Measurements from ENCODE around the gene FBXO48.

Gene FBXO48

DNA sequence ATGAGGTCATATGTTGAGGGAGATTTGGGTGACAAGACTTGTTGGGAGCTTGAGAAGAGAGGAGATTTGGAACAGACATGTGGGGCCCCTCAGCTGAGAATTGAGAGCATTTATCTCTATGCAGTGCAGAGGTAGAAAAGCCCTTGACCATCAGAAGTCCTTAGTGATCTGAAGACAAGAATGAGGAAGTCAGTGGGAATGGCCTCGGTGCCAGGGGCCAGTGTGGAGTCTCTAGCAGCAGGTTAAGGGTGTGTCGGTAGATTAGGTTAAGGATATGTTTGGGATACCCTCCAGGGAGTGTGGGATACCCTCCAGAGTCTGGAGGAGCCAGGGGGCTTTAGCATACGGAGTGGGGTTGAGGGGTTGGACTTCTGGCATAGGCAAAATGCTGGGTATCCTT is 41.6 kb downstream of the FBXO48 start:
- POLR2A ChIA-PET: no interaction called here

GRCh38 chr2:68423966-68424650 is 43.0 kb downstream of the FBXO48 start:
- peak; percentile 48 to 94 (median 92) for DNase-seq
- ChIA-PET POLR2A (no interaction called here), CTCF (interaction anchor here (0.8 to 1.9 kb wide), 4 partner anchors 8 to 20 kb away, joined by 3 to 7 read pairs (median 3); no protein-coding TSS in a partner anchor)
- Histone ChIP-seq H3K4me3 (ENCODE audit: control insufficient read depth in 1 of 7, extremely low read depth in 1 of 7, insufficient read depth in 4 of 7, low read depth in 2 of 7, low read length in 6 of 7) (peak overlapping the region in 1 of 7 experiments; percentile 7), H3K27me3 (replicated peaks in 2 of 5; ENCODE audit: control insufficient read depth in 4 of 5, insufficient read depth in 5 of 5, low read length in 4 of 5) (no peaks in the 10 kb centered on the region), H3K36me3 (ENCODE audit: control insufficient read depth in 4 of 4, insufficient read depth in 4 of 4, low read length in 3 of 4) (no peaks in the 10 kb centered on the region), H3K4me1 (ENCODE audit: control extremely low read depth in 1 of 4, control insufficient read depth in 4 of 4, insufficient read depth in 4 of 4, low read length in 3 of 4) (peaks cover 15 to 38% (median 33%) of the 10 kb centered on the region in 4 experiments), H3K9me3 (ENCODE audit: control extremely low read depth in 1 of 5, control insufficient read depth in 4 of 5, insufficient read depth in 2 of 5, low read depth in 1 of 5, low read length in 4 of 5) (no peaks in the 10 kb centered on the region), H3K27ac (ENCODE audit: insufficient read depth in 1 of 2, low read depth in 1 of 2, low read length in 2 of 2, poor library complexity in 1 of 2, severe bottlenecking in 2 of 2) (no peak overlapping the region)
- WGBS (ENCODE audit: insufficient coverage): 0% methylated on average over 2 of the region's 2 CpGs

More for the DNA sequence above, 41.6 kb downstream of the FBXO48 start:
- peaks cover 12 to 29% (median 25%) of the 10 kb centered on the region in 4 experiments for H3K4me1 ChIP-seq (ENCODE audit: control extremely low read depth in 1 of 4, control insufficient read depth in 4 of 4, insufficient read depth in 4 of 4, low read length in 3 of 4)
- DNase-seq: no peak
- H3K4me3 ChIP-seq (ENCODE audit: control insufficient read depth in 1 of 7, extremely low read depth in 1 of 7, insufficient read depth in 4 of 7, low read depth in 2 of 7, low read length in 6 of 7): no peak overlapping the region
- no peaks in the 10 kb centered on the region for H3K36me3 ChIP-seq (ENCODE audit: control insufficient read depth in 4 of 4, insufficient read depth in 4 of 4, low read length in 3 of 4)
- H3K9me3 ChIP-seq (ENCODE audit: control extremely low read depth in 1 of 5, control insufficient read depth in 4 of 5, insufficient read depth in 2 of 5, low read depth in 1 of 5, low read length in 4 of 5): no peaks in the 10 kb centered on the region
- 90% methylated on average over 2 of the region's 3 CpGs for WGBS (ENCODE audit: insufficient coverage)
- no peaks in the 10 kb centered on the region for H3K27me3 ChIP-seq (replicated peaks in 2 of 5; ENCODE audit: control insufficient read depth in 4 of 5, insufficient read depth in 5 of 5, low read length in 4 of 5)
- H3K27ac ChIP-seq (ENCODE audit: insufficient read depth in 1 of 2, low read depth in 1 of 2, low read length in 2 of 2, poor library complexity in 1 of 2, severe bottlenecking in 2 of 2): no peak overlapping the region
- CTCF ChIA-PET: interaction anchor here (1.8 to 1.9 kb wide), 2 partner anchors 10 to 12 kb away, joined by 4 to 7 read pairs; no protein-coding TSS in a partner anchor

DNA sequence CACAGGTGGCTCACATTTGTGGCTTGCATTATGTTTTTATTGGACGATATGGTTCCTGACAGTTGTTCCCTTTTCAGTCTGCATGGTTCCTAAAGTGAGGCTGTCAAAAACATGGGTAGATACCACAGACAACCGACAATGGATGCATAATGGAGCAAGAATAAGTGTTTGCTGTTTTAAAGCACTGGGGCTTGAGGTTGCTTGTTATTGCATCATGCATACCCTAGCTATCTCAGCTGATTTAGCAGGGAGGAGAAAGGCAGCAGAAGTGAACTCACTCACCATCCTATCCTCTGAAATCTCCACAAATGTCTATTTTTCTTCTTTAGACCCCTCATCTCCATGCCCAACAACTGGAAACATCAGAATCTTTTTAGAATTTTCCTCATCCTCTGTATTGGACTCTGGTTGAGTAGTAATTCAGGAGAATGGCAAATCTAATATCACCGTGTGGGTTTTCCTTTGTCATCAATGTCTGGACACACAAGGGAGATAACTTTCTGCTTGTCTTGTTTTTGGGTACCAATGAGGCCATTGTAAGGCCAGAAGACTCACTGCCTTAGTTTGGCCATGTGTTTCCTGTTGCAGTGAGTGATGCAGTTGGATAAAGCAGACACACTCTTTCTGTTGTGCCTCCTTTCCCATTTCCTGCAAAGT is 46.7 kb downstream of the FBXO48 start:
- H3K4me1 ChIP-seq (ENCODE audit: control extremely low read depth in 1 of 4, control insufficient read depth in 4 of 4, insufficient read depth in 4 of 4, low read length in 3 of 4): peaks cover 26 to 67% (median 45%) of the 10 kb centered on the region in 4 experiments
- no peak overlapping the region for H3K4me3 ChIP-seq (ENCODE audit: control insufficient read depth in 1 of 7, extremely low read depth in 1 of 7, insufficient read depth in 4 of 7, low read depth in 2 of 7, low read length in 6 of 7)
- no peaks in the 10 kb centered on the region for H3K27me3 ChIP-seq (replicated peaks in 2 of 5; ENCODE audit: control insufficient read depth in 4 of 5, insufficient read depth in 5 of 5, low read length in 4 of 5)
- H3K36me3 ChIP-seq (ENCODE audit: control insufficient read depth in 4 of 4, insufficient read depth in 4 of 4, low read length in 3 of 4): no peaks in the 10 kb centered on the region
- ChIA-PET POLR2A (no interaction called here), CTCF (interaction anchor here (1.0 to 1.3 kb wide), 3 partner anchors 9 to 59 kb away, joined by 3 to 5 read pairs (median 3); no protein-coding TSS in a partner anchor)
- H3K27ac ChIP-seq (ENCODE audit: insufficient read depth in 1 of 2, low read depth in 1 of 2, low read length in 2 of 2, poor library complexity in 1 of 2, severe bottlenecking in 2 of 2): no peak overlapping the region
- WGBS (ENCODE audit: insufficient coverage): 67% methylated on average over 2 of the region's 3 CpGs
- DNase-seq: peak in 2 of 3 donors; percentile 59 to 61
- no peaks in the 10 kb centered on the region for H3K9me3 ChIP-seq (ENCODE audit: control extremely low read depth in 1 of 5, control insufficient read depth in 4 of 5, insufficient read depth in 2 of 5, low read depth in 1 of 5, low read length in 4 of 5)

DNA sequence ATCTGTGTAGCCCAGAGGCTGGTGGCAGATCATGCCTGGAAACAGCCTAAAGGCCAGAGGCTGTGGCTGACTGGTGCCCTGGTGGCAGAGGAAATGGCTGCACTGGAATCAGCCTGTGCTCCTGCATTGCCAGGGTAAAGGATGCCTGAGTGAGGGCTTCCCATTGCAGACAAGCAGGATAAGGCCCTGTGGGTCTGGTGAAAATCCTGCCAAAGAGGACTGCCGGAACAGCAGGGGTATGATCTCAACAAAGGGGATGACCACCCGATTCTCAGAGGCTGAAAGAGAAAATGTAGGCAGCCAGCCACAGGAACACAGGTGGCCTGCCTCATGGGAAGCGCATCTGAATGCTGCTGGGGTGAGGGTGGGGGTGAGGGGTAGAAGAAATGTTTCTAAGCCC is 48.2 kb downstream of the FBXO48 start:
- ChIA-PET CTCF (interaction anchor here (1.2 to 2.3 kb wide), 2 partner anchors 22 kb away, joined by 3 to 17 read pairs; no protein-coding TSS in a partner anchor), POLR2A (no interaction called here)
- Histone ChIP-seq H3K36me3 (ENCODE audit: control insufficient read depth in 4 of 4, insufficient read depth in 4 of 4, low read length in 3 of 4) (no peaks in the 10 kb centered on the region), H3K27me3 (replicated peaks in 2 of 5; ENCODE audit: control insufficient read depth in 4 of 5, insufficient read depth in 5 of 5, low read length in 4 of 5) (no peaks in the 10 kb centered on the region), H3K9me3 (ENCODE audit: control extremely low read depth in 1 of 5, control insufficient read depth in 4 of 5, insufficient read depth in 2 of 5, low read depth in 1 of 5, low read length in 4 of 5) (no peaks in the 10 kb centered on the region), H3K4me3 (ENCODE audit: control insufficient read depth in 1 of 7, extremely low read depth in 1 of 7, insufficient read depth in 4 of 7, low read depth in 2 of 7, low read length in 6 of 7) (no peak overlapping the region), H3K4me1 (ENCODE audit: control extremely low read depth in 1 of 4, control insufficient read depth in 4 of 4, insufficient read depth in 4 of 4, low read length in 3 of 4) (peaks cover 18 to 71% (median 42%) of the 10 kb centered on the region in 4 experiments), H3K27ac (ENCODE audit: insufficient read depth in 1 of 2, low read depth in 1 of 2, low read length in 2 of 2, poor library complexity in 1 of 2, severe bottlenecking in 2 of 2) (no peak overlapping the region)
- 100% methylated on average over 1 of the region's 3 CpGs for WGBS (ENCODE audit: insufficient coverage)
- no peak for DNase-seq

- 100% methylated on average over 1 of the region's 1 CpG for WGBS (ENCODE audit: insufficient coverage)
- ChIA-PET POLR2A (no interaction called here), CTCF (interaction anchor here (2.3 kb wide), 1 partner anchor 23 kb away, joined by 17 read pairs; no protein-coding TSS in a partner anchor)
- no peak overlapping the region for H3K27ac ChIP-seq (ENCODE audit: insufficient read depth in 1 of 2, low read depth in 1 of 2, low read length in 2 of 2, poor library complexity in 1 of 2, severe bottlenecking in 2 of 2)
- no peaks in the 10 kb centered on the region for H3K9me3 ChIP-seq (ENCODE audit: control extremely low read depth in 1 of 5, control insufficient read depth in 4 of 5, insufficient read depth in 2 of 5, low read depth in 1 of 5, low read length in 4 of 5)
- H3K4me1 ChIP-seq (ENCODE audit: control extremely low read depth in 1 of 4, control insufficient read depth in 4 of 4, insufficient read depth in 4 of 4, low read length in 3 of 4): peaks cover 15 to 73% (median 44%) of the 10 kb centered on the region in 4 experiments
- DNase-seq: no peak
- H3K27me3 ChIP-seq (replicated peaks in 2 of 5; ENCODE audit: control insufficient read depth in 4 of 5, insufficient read depth in 5 of 5, low read length in 4 of 5): no peaks in the 10 kb centered on the region
- H3K4me3 ChIP-seq (ENCODE audit: control insufficient read depth in 1 of 7, extremely low read depth in 1 of 7, insufficient read depth in 4 of 7, low read depth in 2 of 7, low read length in 6 of 7): no peak overlapping the region
- H3K36me3 ChIP-seq (ENCODE audit: control insufficient read depth in 4 of 4, insufficient read depth in 4 of 4, low read length in 3 of 4): no peaks in the 10 kb centered on the region
Observed at GRCh38 chr2:68418419-68418818, 48.7 kb downstream of the FBXO48 start.

GRCh38 chr2:68417926-68418325 is 49.2 kb downstream of the FBXO48 start:
- Histone ChIP-seq H3K4me3 (ENCODE audit: control insufficient read depth in 1 of 7, extremely low read depth in 1 of 7, insufficient read depth in 4 of 7, low read depth in 2 of 7, low read length in 6 of 7) (no peak overlapping the region), H3K27ac (ENCODE audit: insufficient read depth in 1 of 2, low read depth in 1 of 2, low read length in 2 of 2, poor library complexity in 1 of 2, severe bottlenecking in 2 of 2) (no peak overlapping the region), H3K36me3 (ENCODE audit: control insufficient read depth in 4 of 4, insufficient read depth in 4 of 4, low read length in 3 of 4) (no peaks in the 10 kb centered on the region), H3K27me3 (replicated peaks in 2 of 5; ENCODE audit: control insufficient read depth in 4 of 5, insufficient read depth in 5 of 5, low read length in 4 of 5) (no peaks in the 10 kb centered on the region), H3K4me1 (ENCODE audit: control extremely low read depth in 1 of 4, control insufficient read depth in 4 of 4, insufficient read depth in 4 of 4, low read length in 3 of 4) (peaks cover 15 to 75% (median 46%) of the 10 kb centered on the region in 4 experiments), H3K9me3 (ENCODE audit: control extremely low read depth in 1 of 5, control insufficient read depth in 4 of 5, insufficient read depth in 2 of 5, low read depth in 1 of 5, low read length in 4 of 5) (no peaks in the 10 kb centered on the region)
- DNase-seq: peak in 2 of 3 donors; percentile 51 to 65
- no CpG with 5 or more reads among the region's 1 CpG for WGBS (ENCODE audit: insufficient coverage)
- POLR2A ChIA-PET: no interaction called here
- CTCF ChIA-PET: interaction anchor here (1.0 to 2.3 kb wide), 3 partner anchors 23 to 46 kb away, joined by 3 to 17 read pairs (median 3); no protein-coding TSS in a partner anchor

Measured in common myeloid progenitor, CD34-positive (primary cell).